HL-60 (cell line): ENCODE measurements around the gene HADH.
A peak's percentile ranks its signal among the peaks of the same experiment; 100 is the strongest.

Experiments
- DNase-seq, 2 experiments: peaks; one replicate each; pipeline ENCODE4 v3.0.0-alpha.2; 2010 to 2020; ENCODE audit warnings: low read depth in 1 of 2, low spot score in 1 of 2
- H3K27ac ChIP-seq: fragments of 250-450 bp; sonication (Bioruptor Pico); replicated peaks from 2 replicates; pipeline ENCODE4 v1.5.1; 2020; ENCODE audit warnings: mild to moderate bottlenecking, moderate library complexity
- H3K27me3 ChIP-seq: fragments of 250-450 bp; sonication (Bioruptor Pico); 2 replicates; pipeline ENCODE4 v1.5.1; 2021; ENCODE audit warnings: mild to moderate bottlenecking, moderate library complexity; ENCODE audit not compliant: insufficient read depth, poor library complexity, severe bottlenecking
- H3K4me3 ChIP-seq: replicated peaks from 2 replicates; pipeline ENCODE4 v1.5.1; 2011; ENCODE audit warnings: mild to moderate bottlenecking, control low read depth, low read length; ENCODE audit not compliant: insufficient read depth
- CTCF ChIP-seq: IDR thresholded peaks from one replicate; pipeline ENCODE4 v1.5.1; 2011; ENCODE audit warnings: low read length, control low read depth, inconsistent platforms; ENCODE audit not compliant: insufficient read depth
- GABPA ChIP-seq: IDR thresholded peaks from 2 replicates; pipeline ENCODE4 v1.6.1; 2012; ENCODE audit warnings: low read depth
- POLR2AphosphoS5 ChIP-seq: IDR thresholded peaks from 2 replicates; pipeline ENCODE4 v1.6.1; 2012; ENCODE audit warnings: low read depth
- REST ChIP-seq: IDR thresholded peaks from 2 replicates; pipeline ENCODE4 v1.6.1; 2012; ENCODE audit warnings: low read depth; ENCODE audit not compliant: insufficient replicate concordance
- SPI1 ChIP-seq: IDR thresholded peaks from 2 replicates; pipeline ENCODE4 v1.6.1; 2012; ENCODE audit warnings: low read depth, mild to moderate bottlenecking, borderline replicate concordance

HADH gene

GRCh38 chr4:107987916-107988762 is 1.6 kb upstream of the HADH start:
- Histone ChIP-seq H3K4me3 (no peak overlapping the region), H3K27me3 (no peaks in the 10 kb centered on the region), H3K27ac (no peak overlapping the region)
- TF ChIP-seq SPI1 (peak; percentile 25; the same call in 1 of the 2 replicates), POLR2AphosphoS5 (no peak)
- DNase-seq: no peak

- TF ChIP-seq REST (no peak), SPI1 (no peak), POLR2AphosphoS5 (no peak), GABPA (no peak)
- Histone ChIP-seq H3K27ac (peak overlapping the region; percentile 49; the same call in 1 of the 2 replicates), H3K4me3 (no peak overlapping the region), H3K27me3 (no peaks in the 10 kb centered on the region)
- DNase-seq: no peak
Measured at GRCh38 chr4:107988763-107989035, 990 bp upstream of the HADH start.

GRCh38 chr4:107989162-107989536 is 540 bp upstream of the HADH start:
- DNase-seq: no peak
- TF ChIP-seq SPI1 (no peak), POLR2AphosphoS5 (no peak), REST (no peak), CTCF (no peak), GABPA (no peak)
- peak overlapping the region; percentile 49 for H3K27ac ChIP-seq
- H3K4me3 ChIP-seq: peak overlapping the region; percentile 93
- no peaks in the 10 kb centered on the region for H3K27me3 ChIP-seq

- DNase-seq: peak in 1 of 2 experiments; percentile 19
- no peak overlapping the region for H3K27ac ChIP-seq
Measured at GRCh38 chr4:107991945-107992630, 2.4 kb downstream of the HADH start.

More at GRCh38 chr4:107991945-107992630, 2.4 kb downstream of the HADH start:
- no peaks in the 10 kb centered on the region for H3K27me3 ChIP-seq
- H3K4me3 ChIP-seq: no peak overlapping the region
- TF ChIP-seq REST: no peak
